CD4-positive, CD25-positive, alpha-beta regulatory T cell (primary cell): ENCODE results near the gene NUP210. TPM values are rescaled to one million over a fixed set of nuclear protein-coding genes. Genes with fewer than 3 reads are reported as not detected.

Experiments
- ATAC-seq, 2 donors: fragments of 150-1000 bp; cut with Tn5 transposase; one replicate each; pipeline ENCODE4 v1.10.0; 2021; ENCODE audit warnings: low read depth in 2 of 2, moderate number of reproducible peaks in 2 of 2, moderate library complexity in 1 of 2
- DNase-seq, 3 donors: peaks; one replicate each; pipeline versions ENCODE4 v3.0.0 to v3.0.0-alpha.2; 2012 to 2022; ENCODE audit warnings: mixed read lengths in 1 of 3
- H3K27ac ChIP-seq: one replicate; pipeline ENCODE4 v1.7.0; 2013; ENCODE audit warnings: mild to moderate bottlenecking, low read length; ENCODE audit not compliant: insufficient read depth, poor library complexity, severe bottlenecking
- H3K27me3 ChIP-seq: one replicate; pipeline ENCODE4 v1.7.0; 2013; ENCODE audit warnings: low read length; ENCODE audit not compliant: control insufficient read depth, insufficient read depth
- H3K36me3 ChIP-seq: one replicate; pipeline ENCODE4 v1.7.0; 2013; ENCODE audit warnings: mild to moderate bottlenecking, low read length, moderate library complexity; ENCODE audit not compliant: control insufficient read depth, insufficient read depth
- H3K4me1 ChIP-seq: 2 replicates; pipeline ENCODE4 v1.7.0; 2013; ENCODE audit warnings: mild to moderate bottlenecking, low read length; ENCODE audit not compliant: insufficient read depth, control insufficient read depth, poor library complexity, severe bottlenecking
- H3K4me3 ChIP-seq: one replicate; pipeline ENCODE4 v1.7.0; 2013; ENCODE audit warnings: low read depth, mild to moderate bottlenecking, low read length, moderate library complexity
- H3K9me3 ChIP-seq, 2 experiments: 1 replicate in 1 of 2; 2 replicates in 1 of 2; pipeline ENCODE4 v1.7.0; 2013; ENCODE audit warnings: low read length in 2 of 2, mild to moderate bottlenecking in 1 of 2, moderate library complexity in 1 of 2; ENCODE audit not compliant: control insufficient read depth in 2 of 2
- H3K27ac Mint-ChIP-seq, 3 donors: one replicate each; pipeline ENCODE4 v1.8.0; 2020 to 2022; ENCODE audit warnings: mild to moderate bottlenecking in 3 of 3, mixed read lengths in 3 of 3, moderate library complexity in 2 of 3
- H3K27me3 Mint-ChIP-seq: one replicate; pipeline ENCODE4 v1.8.0; 2022; ENCODE audit warnings: mild to moderate bottlenecking, mixed read lengths
- H3K36me3 Mint-ChIP-seq: one replicate; pipeline ENCODE4 v1.8.0; 2020; ENCODE audit warnings: mixed read lengths
- H3K4me1 Mint-ChIP-seq, 4 donors: one replicate each; pipeline ENCODE4 v1.8.0; 2020 to 2022; ENCODE audit warnings: mixed read lengths in 4 of 4, mild to moderate bottlenecking in 1 of 4
- H3K4me3 Mint-ChIP-seq, 4 donors: one replicate each; pipeline ENCODE4 v1.8.0; 2020 to 2022; ENCODE audit warnings: mild to moderate bottlenecking in 4 of 4, mixed read lengths in 4 of 4, moderate library complexity in 3 of 4
- H3K9me3 Mint-ChIP-seq, 7 donors: one replicate each; pipeline ENCODE4 v1.8.0; 2020 to 2022; ENCODE audit warnings: mixed read lengths in 7 of 7, mild to moderate bottlenecking in 3 of 7, moderate library complexity in 2 of 7
- polyA plus RNA-seq, 4 donors: library from polyadenylated mRNA; unstranded; fragments of 300-500 nt; fragmentation: Illumina TruSeq; gene quantifications; one replicate each; pipeline ENCODE4 v1.2.3, GENCODE V29; 2021
- total RNA-seq: library from RNA; stranded (reverse); gene quantifications from one replicate; pipeline ENCODE4 v1.2.3, GENCODE V29; 2022

NUP210 gene
- total and polyA plus RNA-seq, 5 donors from 2014 or later: 42.4 to 125 (median 45.4) TPM

- no peak for ATAC-seq
- Histone ChIP-seq H3K4me3 (no peak overlapping the region), H3K4me1 (no peaks in the 10 kb centered on the region), H3K27ac (no peak overlapping the region), H3K27me3 (no peaks in the 10 kb centered on the region), H3K36me3 (peaks cover 89% of the 10 kb centered on the region), H3K9me3 (no peaks in the 10 kb centered on the region)
- Mint-ChIP-seq H3K27ac (no peak overlapping the region), H3K4me3 (no peak overlapping the region), H3K27me3 (no peaks in the 10 kb centered on the region), H3K36me3 (peaks cover 37% of the 10 kb centered on the region), H3K4me1 (peaks cover 0 to 3% (median 0%) of the 10 kb centered on the region in 4 donors), H3K9me3 (no peaks in the 10 kb centered on the region)
- no peak for DNase-seq
Measured at GRCh38 chr3:13370609-13371008, 49.5 kb downstream of the NUP210 start.

- no peak overlapping the region for H3K4me3 Mint-ChIP-seq
- Histone ChIP-seq H3K36me3 (peaks cover 89% of the 10 kb centered on the region), H3K27ac (no peak overlapping the region), H3K4me1 (no peaks in the 10 kb centered on the region), H3K4me3 (no peak overlapping the region), H3K27me3 (no peaks in the 10 kb centered on the region), H3K9me3 (no peaks in the 10 kb centered on the region)
- H3K4me1 Mint-ChIP-seq: peaks cover 0 to 3% (median 0%) of the 10 kb centered on the region in 4 donors
- peaks cover 37% of the 10 kb centered on the region for H3K36me3 Mint-ChIP-seq
- DNase-seq (no peak), ATAC-seq (no peak)
- no peaks in the 10 kb centered on the region for H3K27me3 Mint-ChIP-seq
- no peaks in the 10 kb centered on the region for H3K9me3 Mint-ChIP-seq
- H3K27ac Mint-ChIP-seq: peak overlapping the region in 1 of 3 donors; percentile 36
Measured at GRCh38 chr3:13370055-13370454, 50.1 kb downstream of the NUP210 start.

- ATAC-seq: no peak
- no peak overlapping the region for H3K27ac Mint-ChIP-seq
- DNase-seq: no peak
- H3K27me3 Mint-ChIP-seq: no peaks in the 10 kb centered on the region
- H3K9me3 ChIP-seq: no peaks in the 10 kb centered on the region
- no peak overlapping the region for H3K4me3 ChIP-seq
- no peaks in the 10 kb centered on the region for H3K9me3 Mint-ChIP-seq
- no peaks in the 10 kb centered on the region for H3K4me1 ChIP-seq
- peaks cover 36% of the 10 kb centered on the region for H3K36me3 Mint-ChIP-seq
- H3K27me3 ChIP-seq: no peaks in the 10 kb centered on the region
- H3K27ac ChIP-seq: no peak overlapping the region
- H3K4me1 Mint-ChIP-seq: peaks cover 0 to 3% (median 0%) of the 10 kb centered on the region in 4 donors
- H3K4me3 Mint-ChIP-seq: no peak overlapping the region
- H3K36me3 ChIP-seq: peaks cover 87% of the 10 kb centered on the region
Measured at GRCh38 chr3:13368834-13369233, 51.3 kb downstream of the NUP210 start.

GRCh38 chr3:13367728-13368127 lies 52.4 kb downstream of the NUP210 start:
- Histone ChIP-seq H3K4me1 (no peaks in the 10 kb centered on the region), H3K27me3 (no peaks in the 10 kb centered on the region)

GRCh38 chr3:13365390-13366379 lies 54.4 kb downstream of the NUP210 start:
- DNase-seq: no peak
- no peaks in the 10 kb centered on the region for H3K9me3 ChIP-seq
- H3K36me3 ChIP-seq: peaks cover 84% of the 10 kb centered on the region
- Mint-ChIP-seq H3K27ac (peak overlapping the region in 2 of 3 donors; percentile 51 to 81), H3K27me3 (no peaks in the 10 kb centered on the region), H3K4me1 (peaks cover 0 to 5% (median 2%) of the 10 kb centered on the region in 4 donors), H3K4me3 (no peak overlapping the region), H3K36me3 (peaks cover 45% of the 10 kb centered on the region), H3K9me3 (no peaks in the 10 kb centered on the region)
- no peak overlapping the region for H3K4me3 ChIP-seq
- H3K27ac ChIP-seq: no peak overlapping the region
- H3K27me3 ChIP-seq: no peaks in the 10 kb centered on the region
- no peak for ATAC-seq
- no peaks in the 10 kb centered on the region for H3K4me1 ChIP-seq

More at GRCh38 chr3:13367728-13368127, 52.4 kb downstream of the NUP210 start:
- peaks cover 87% of the 10 kb centered on the region for H3K36me3 ChIP-seq
- no peak overlapping the region for H3K27ac ChIP-seq
- no peak overlapping the region for H3K4me3 ChIP-seq
- H3K27ac Mint-ChIP-seq: peak overlapping the region in 1 of 3 donors; percentile 83
- no peaks in the 10 kb centered on the region for H3K27me3 Mint-ChIP-seq
- no peaks in the 10 kb centered on the region for H3K9me3 ChIP-seq
- no peak overlapping the region for H3K4me3 Mint-ChIP-seq
- peaks cover 0 to 5% (median 2%) of the 10 kb centered on the region in 4 donors for H3K4me1 Mint-ChIP-seq
- H3K9me3 Mint-ChIP-seq: no peaks in the 10 kb centered on the region
- no peak for ATAC-seq
- H3K36me3 Mint-ChIP-seq: peaks cover 45% of the 10 kb centered on the region
- no peak for DNase-seq

GRCh38 chr3:13364602-13365271 lies 55.4 kb downstream of the NUP210 start:
- H3K27me3 ChIP-seq: no peaks in the 10 kb centered on the region
- Mint-ChIP-seq H3K36me3 (peaks cover 45% of the 10 kb centered on the region), H3K4me1 (peaks cover 0 to 5% (median 2%) of the 10 kb centered on the region in 4 donors), H3K9me3 (no peaks in the 10 kb centered on the region), H3K27me3 (no peaks in the 10 kb centered on the region), H3K4me3 (no peak overlapping the region), H3K27ac (peak overlapping the region in 1 of 3 donors; percentile 46)
- H3K27ac ChIP-seq: no peak overlapping the region
- no peak overlapping the region for H3K4me3 ChIP-seq
- H3K9me3 ChIP-seq: no peaks in the 10 kb centered on the region
- no peak for ATAC-seq
- peaks cover 84% of the 10 kb centered on the region for H3K36me3 ChIP-seq
- no peaks in the 10 kb centered on the region for H3K4me1 ChIP-seq
- no peak for DNase-seq

- peaks cover 84% of the 10 kb centered on the region for H3K36me3 ChIP-seq
- ATAC-seq: no peak
- no peak for DNase-seq
- no peaks in the 10 kb centered on the region for H3K9me3 ChIP-seq
- Mint-ChIP-seq H3K27ac (peak overlapping the region in 2 of 3 donors; percentile 72 to 91), H3K27me3 (no peaks in the 10 kb centered on the region), H3K4me3 (peak overlapping the region in 1 of 4 donors; percentile 44), H3K4me1 (peaks cover 0 to 7% (median 3%) of the 10 kb centered on the region in 4 donors), H3K36me3 (peaks cover 43% of the 10 kb centered on the region), H3K9me3 (no peaks in the 10 kb centered on the region)
- no peak overlapping the region for H3K4me3 ChIP-seq
- H3K27ac ChIP-seq: no peak overlapping the region
- H3K27me3 ChIP-seq: no peaks in the 10 kb centered on the region
- no peaks in the 10 kb centered on the region for H3K4me1 ChIP-seq
Measured at GRCh38 chr3:13362551-13362950, 57.6 kb downstream of the NUP210 start.
